Measurements from ENCODE around the gene MAML3. TPM values are rescaled to one million over a fixed set of nuclear protein-coding genes. Genes with fewer than 3 reads are reported as not detected.

The MAML3 gene
- total RNA-seq, 2 experiments from 2014 or later = 2.0 to 2.4 TPM

DNA sequence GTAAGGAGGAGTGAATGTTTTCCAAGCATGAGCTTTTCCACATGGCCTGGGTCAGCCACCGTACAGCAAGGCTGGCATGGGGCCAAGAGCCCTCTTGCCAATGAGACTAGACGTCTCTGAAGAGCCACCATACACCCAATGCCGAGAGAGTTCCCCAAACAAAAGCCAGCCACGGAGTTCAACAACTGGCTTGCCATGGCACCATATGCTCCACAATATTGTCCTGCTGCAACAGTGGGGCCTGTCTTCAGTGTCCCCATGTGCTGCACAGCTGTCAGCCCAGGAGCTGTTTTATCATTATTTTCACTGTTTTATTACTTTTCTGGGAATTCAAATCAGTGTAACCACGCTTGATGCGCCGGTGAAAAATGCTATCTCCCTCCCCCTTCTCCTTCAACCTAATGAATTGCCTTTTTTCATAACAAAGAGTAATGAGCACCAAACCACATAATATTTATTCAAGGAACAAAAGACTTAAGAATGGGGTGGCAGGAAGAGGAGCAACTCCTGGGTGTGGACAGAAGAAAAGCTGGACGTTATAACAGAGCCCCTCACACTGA, 18.4 kb downstream of the MAML3 start:
- H3K27ac Mint-ChIP-seq = no peak overlapping the region
- POLR2A ChIA-PET = interaction anchor here (1.3 kb wide), 1 partner anchor 11 kb away, joined by 3 read pairs; no protein-coding TSS in a partner anchor
- peaks cover under 1% of the 10 kb centered on the region for H3K27me3 Mint-ChIP-seq
- ATAC-seq = no peak
- peaks cover 46% of the 10 kb centered on the region for H3K4me1 Mint-ChIP-seq (ENCODE audit: low read depth)
- H3K4me3 Mint-ChIP-seq = no peak overlapping the region
- intact Hi-C loops (cut with micrococcal nuclease) = no loop called here
- no peaks in the 10 kb centered on the region for H3K9me3 Mint-ChIP-seq
- H3K36me3 Mint-ChIP-seq (ENCODE audit: low read depth) = no peaks in the 10 kb centered on the region
- TF ChIP-seq, protein P1, sequence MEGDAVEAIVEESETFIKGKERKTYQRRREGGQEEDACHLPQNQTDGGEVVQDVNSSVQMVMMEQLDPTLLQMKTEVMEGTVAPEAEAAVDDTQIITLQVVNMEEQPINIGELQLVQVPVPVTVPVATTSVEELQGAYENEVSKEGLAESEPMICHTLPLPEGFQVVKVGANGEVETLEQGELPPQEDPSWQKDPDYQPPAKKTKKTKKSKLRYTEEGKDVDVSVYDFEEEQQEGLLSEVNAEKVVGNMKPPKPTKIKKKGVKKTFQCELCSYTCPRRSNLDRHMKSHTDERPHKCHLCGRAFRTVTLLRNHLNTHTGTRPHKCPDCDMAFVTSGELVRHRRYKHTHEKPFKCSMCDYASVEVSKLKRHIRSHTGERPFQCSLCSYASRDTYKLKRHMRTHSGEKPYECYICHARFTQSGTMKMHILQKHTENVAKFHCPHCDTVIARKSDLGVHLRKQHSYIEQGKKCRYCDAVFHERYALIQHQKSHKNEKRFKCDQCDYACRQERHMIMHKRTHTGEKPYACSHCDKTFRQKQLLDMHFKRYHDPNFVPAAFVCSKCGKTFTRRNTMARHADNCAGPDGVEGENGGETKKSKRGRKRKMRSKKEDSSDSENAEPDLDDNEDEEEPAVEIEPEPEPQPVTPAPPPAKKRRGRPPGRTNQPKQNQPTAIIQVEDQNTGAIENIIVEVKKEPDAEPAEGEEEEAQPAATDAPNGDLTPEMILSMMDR (IDR thresholded peaks at IDR 0.05) = no peak
- CTCF ChIA-PET = no interaction called here
- DNase-seq = no peak

DNA sequence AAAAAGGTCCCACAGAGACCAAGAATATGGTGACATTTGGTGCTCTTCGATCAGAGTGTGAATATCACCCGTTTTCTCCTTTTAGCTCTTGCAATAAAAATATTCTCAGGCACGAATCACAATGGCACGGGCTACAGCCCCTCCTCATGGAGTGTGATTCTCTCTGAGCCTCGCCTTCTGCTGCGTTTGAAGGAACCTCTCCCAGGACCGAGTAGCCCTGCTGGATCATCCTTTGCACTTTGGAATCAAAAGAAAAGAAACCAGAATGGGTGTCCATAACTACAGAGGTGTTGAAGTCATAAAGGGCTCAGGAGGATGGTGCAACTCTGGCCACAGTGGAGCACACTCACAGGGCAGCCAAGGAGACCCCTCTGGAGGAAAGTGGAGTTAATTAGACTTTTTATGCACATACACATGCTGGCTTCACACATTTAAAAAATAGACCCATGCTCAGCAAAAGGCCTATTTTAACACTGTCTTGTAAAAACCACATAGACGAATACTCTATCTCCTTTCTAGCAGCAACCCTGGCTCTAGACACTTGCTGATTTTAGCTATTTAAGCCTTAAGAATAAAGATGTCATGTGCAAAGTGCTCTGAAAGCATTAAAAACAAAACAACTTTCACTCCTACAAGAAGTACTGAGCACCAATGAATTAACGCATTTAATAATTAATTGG, 19.1 kb downstream of the MAML3 start:
- POLR2A ChIA-PET = interaction anchor here (1.3 kb wide), 1 partner anchor 10 kb away, joined by 3 read pairs; no protein-coding TSS in a partner anchor
- no peak for DNase-seq
- H3K4me3 Mint-ChIP-seq = no peak overlapping the region
- no peaks in the 10 kb centered on the region for H3K27me3 Mint-ChIP-seq
- H3K36me3 Mint-ChIP-seq (ENCODE audit: low read depth) = no peaks in the 10 kb centered on the region
- H3K9me3 Mint-ChIP-seq = no peaks in the 10 kb centered on the region
- H3K4me1 Mint-ChIP-seq (ENCODE audit: low read depth) = peaks cover 50% of the 10 kb centered on the region
- CTCF ChIA-PET = no interaction called here
- TF ChIP-seq, protein P1 (IDR thresholded peaks at IDR 0.05) = no peak
- intact Hi-C loops (cut with micrococcal nuclease) = no loop called here
- no peak for ATAC-seq
- no peak overlapping the region for H3K27ac Mint-ChIP-seq

DNA sequence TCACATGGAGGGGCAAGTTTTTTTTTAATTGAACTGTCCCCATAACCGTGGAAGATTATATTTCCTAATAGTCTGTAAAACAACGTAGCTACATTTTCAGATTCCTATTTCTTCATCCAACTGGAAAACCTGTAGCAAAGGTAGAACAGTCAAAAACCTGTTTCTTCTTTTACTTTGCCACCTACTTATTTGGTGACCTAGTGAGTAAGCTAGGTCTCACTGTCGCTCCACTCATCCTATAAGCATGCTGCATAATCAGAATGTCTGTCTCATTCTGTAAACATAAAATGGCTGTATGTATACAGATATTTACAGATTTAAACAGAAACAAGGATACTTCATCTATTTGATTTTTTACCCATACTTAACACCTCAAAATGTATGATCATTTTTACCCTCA, 20.4 kb downstream of the MAML3 start:
- intact Hi-C loops (cut with micrococcal nuclease) = no loop called here
- Mint-ChIP-seq H3K4me1 (ENCODE audit: low read depth) (peaks cover 53% of the 10 kb centered on the region), H3K9me3 (no peaks in the 10 kb centered on the region), H3K36me3 (ENCODE audit: low read depth) (no peaks in the 10 kb centered on the region), H3K27ac (no peak overlapping the region), H3K27me3 (no peaks in the 10 kb centered on the region), H3K4me3 (no peak overlapping the region)
- ATAC-seq (no peak), DNase-seq (no peak)
- POLR2A ChIA-PET = interaction anchor here (0.7 kb wide), 1 partner anchor 107 kb away, joined by 3 read pairs; no protein-coding TSS in a partner anchor
- TF ChIP-seq, protein P1 (IDR thresholded peaks at IDR 0.05) = no peak
- CTCF ChIA-PET = interaction anchor here (1.1 to 2.0 kb wide), 4 partner anchors 9 to 120 kb away, joined by 3 to 5 read pairs (median 4); no protein-coding TSS in a partner anchor

DNA sequence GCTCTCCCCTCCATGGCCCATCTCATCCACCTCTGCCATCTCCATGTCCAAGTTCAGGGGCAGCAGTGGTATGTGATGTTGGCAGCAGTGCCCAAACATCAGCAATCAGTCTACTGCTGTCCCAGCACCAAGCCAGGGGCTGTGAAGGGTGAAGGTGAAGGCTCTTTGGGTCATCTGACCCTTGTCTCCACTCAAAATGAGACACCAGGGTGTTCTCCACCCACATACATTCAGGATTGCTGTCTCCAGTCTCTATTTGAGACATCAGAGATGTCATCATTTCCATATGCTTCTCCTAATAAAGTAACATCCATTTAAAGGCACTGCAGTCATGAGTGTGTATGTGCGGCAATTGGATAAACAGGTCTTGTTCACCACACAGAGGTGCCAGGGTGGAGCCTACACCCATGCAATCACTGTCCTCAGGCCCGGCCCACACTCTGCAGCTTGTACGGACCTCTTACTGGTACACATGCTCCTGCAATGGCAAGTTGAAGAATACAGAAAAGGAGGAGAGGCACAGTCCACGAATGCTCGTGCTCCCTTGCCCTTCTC, 22.2 kb downstream of the MAML3 start:
- peak; percentile 84 for ATAC-seq
- no peaks in the 10 kb centered on the region for H3K27me3 Mint-ChIP-seq
- DNase-seq = peak; percentile 48
- H3K27ac Mint-ChIP-seq = peak overlapping the region; percentile 25
- peaks cover 43% of the 10 kb centered on the region for H3K4me1 Mint-ChIP-seq (ENCODE audit: low read depth)
- peaks cover 3% of the 10 kb centered on the region for H3K9me3 Mint-ChIP-seq
- H3K4me3 Mint-ChIP-seq = no peak overlapping the region
- no peaks in the 10 kb centered on the region for H3K36me3 Mint-ChIP-seq (ENCODE audit: low read depth)
- ChIA-PET CTCF (interaction anchor here (2.0 kb wide), 1 partner anchor 122 kb away, joined by 5 read pairs; no protein-coding TSS in a partner anchor), POLR2A (interaction anchor here (1.0 to 1.3 kb wide), 4 partner anchors 8 to 34 kb away, joined by 3 to 4 read pairs (median 3); no protein-coding TSS in a partner anchor)
- TF ChIP-seq, protein P1 (IDR thresholded peaks at IDR 0.05) = no peak
- intact Hi-C loops (cut with micrococcal nuclease) = no loop called here

DNA sequence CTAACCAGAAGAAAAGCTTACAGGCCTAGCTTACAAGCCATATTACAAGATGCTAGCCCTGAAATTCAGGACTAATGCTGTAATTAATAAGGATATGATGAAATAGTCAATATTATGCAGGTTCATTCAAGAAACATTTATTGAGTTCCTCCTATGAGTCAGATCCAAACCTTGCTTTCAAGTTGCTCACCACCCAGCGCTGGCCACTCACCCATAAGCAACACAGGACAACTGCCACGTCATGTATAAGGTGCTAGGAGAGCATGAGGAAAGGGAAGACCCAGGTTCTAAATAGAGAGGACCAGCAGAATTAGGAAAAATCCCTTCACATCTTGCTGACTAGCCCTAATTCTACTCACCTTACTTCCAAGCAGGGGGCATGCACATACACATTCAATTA, 23.3 kb downstream of the MAML3 start:
- peak; percentile 15 for DNase-seq

More for the DNA sequence above, 23.3 kb downstream of the MAML3 start:
- intact Hi-C loops (cut with micrococcal nuclease) = no loop called here
- Mint-ChIP-seq H3K36me3 (ENCODE audit: low read depth) (no peaks in the 10 kb centered on the region), H3K27me3 (peaks cover 4% of the 10 kb centered on the region), H3K4me3 (no peak overlapping the region), H3K9me3 (peaks cover 3% of the 10 kb centered on the region), H3K27ac (no peak overlapping the region), H3K4me1 (ENCODE audit: low read depth) (peaks cover 39% of the 10 kb centered on the region)
- no peak for ATAC-seq
- TF ChIP-seq, protein P1 (IDR thresholded peaks at IDR 0.05) = no peak
- ChIA-PET POLR2A (interaction anchor here (1.0 kb wide), 1 partner anchor 32 kb away, joined by 3 read pairs; no protein-coding TSS in a partner anchor), CTCF (no interaction called here)

Data from activated CD8-positive, alpha-beta T cell treated with anti-CD3 and anti-CD28 coated beads for 36 hours (primary cell).